HG03354 (cell line): ENCODE data around the gene EXD2.
A peak's percentile ranks its signal among the peaks of the same experiment; 100 is the strongest.
"Not testable (repeated sequence)": the region's sequence is repeated elsewhere in the genome, so short reads cannot be mapped to it uniquely, and the experiment has no call there.

Source experiments
- ATAC-seq: cut with Tn5 transposase; IDR thresholded peaks from one replicate; pipeline ENCODE4 v1.9.1; 2021; ENCODE audit warnings: mild to moderate bottlenecking; ENCODE audit not compliant: unreplicated experiment, poor library complexity, severe bottlenecking

The EXD2 gene, protein sequence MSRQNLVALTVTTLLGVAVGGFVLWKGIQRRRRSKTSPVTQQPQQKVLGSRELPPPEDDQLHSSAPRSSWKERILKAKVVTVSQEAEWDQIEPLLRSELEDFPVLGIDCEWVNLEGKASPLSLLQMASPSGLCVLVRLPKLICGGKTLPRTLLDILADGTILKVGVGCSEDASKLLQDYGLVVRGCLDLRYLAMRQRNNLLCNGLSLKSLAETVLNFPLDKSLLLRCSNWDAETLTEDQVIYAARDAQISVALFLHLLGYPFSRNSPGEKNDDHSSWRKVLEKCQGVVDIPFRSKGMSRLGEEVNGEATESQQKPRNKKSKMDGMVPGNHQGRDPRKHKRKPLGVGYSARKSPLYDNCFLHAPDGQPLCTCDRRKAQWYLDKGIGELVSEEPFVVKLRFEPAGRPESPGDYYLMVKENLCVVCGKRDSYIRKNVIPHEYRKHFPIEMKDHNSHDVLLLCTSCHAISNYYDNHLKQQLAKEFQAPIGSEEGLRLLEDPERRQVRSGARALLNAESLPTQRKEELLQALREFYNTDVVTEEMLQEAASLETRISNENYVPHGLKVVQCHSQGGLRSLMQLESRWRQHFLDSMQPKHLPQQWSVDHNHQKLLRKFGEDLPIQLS

DNA sequence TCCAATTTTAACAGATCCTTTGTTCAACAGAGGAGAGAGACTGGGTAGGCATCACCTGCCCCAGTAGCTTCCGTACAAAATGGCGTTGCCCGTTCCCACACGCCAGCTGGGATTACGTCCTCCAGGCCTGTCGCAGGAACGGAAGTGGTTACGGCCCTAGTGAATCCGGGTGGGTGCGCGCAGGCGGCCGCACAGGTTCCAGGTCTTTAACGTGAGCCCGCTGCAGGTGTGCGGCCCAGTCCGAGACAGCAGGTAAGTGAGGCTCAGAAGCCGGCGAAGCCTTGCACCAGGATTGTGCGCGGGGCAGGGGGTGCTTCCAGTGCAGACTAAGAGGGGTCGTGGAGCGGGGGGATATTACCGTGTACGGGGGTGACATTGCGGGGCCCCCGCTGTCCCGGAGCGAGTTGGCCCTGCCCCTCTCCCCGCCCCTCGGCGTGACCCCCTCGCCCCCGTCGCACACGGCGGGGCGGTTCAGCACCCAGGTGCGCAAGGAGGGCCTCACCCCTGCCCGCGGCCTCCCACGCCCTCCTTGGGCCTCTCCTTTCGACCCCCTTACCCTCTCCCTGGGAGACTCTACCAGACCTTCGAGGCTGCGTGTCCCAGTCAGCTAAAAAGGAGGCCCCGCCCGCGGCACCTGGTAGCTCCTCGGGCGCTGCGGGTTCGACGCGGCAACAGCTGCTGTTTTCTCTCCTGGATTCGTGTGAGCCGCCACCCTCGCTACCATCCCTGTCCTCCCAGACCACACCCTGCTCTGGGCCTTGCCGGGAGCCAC lies at the start of gene EXD2:
Gene EXD2, plus strand, starts transcription at position 159 of the 772 bp plus-strand sequence. CDS start 17,973 bp downstream, outside the sequence.
- ATAC-seq, result peak; percentile 82

DNA sequence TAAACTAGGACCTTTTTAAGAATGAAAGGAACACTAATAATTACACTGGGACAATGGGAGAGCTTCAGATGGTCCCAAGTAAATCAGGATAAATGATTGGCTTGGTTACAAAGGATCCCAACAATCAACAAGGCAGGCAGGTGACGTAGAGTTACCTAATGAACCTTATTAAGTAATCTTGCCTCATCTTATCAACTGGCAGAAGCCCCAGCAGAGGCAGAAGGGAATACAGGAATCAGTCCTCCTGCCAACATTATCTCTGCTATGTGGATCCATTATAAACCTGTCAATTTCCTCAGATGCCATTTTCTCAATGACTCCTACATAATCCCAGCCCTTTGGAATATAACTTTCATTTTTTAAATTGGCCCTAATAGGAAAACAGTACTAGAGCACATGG lies 49.7 kb upstream of the EXD2 start:
- no peak for ATAC-seq

DNA sequence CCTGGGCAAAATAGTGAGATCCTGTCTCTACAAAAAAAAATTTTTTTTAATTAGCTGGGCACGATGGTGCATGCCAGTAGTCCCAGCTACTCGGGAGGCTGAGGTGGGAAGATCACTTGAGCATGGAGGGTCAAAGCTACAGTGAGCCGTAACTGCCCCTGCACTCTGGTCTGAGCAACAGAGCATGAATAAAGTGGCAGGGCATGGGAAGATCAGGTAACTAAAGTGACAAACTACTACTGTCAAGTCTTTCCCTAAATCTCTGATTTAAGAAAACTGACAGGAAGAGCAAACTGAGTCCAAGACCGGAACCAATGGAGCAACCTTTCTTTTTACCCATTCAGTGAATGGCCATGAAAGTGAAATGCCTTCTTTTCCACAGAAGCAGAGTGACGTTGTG lies 49.2 kb upstream of the EXD2 start:
- no peak for ATAC-seq

DNA sequence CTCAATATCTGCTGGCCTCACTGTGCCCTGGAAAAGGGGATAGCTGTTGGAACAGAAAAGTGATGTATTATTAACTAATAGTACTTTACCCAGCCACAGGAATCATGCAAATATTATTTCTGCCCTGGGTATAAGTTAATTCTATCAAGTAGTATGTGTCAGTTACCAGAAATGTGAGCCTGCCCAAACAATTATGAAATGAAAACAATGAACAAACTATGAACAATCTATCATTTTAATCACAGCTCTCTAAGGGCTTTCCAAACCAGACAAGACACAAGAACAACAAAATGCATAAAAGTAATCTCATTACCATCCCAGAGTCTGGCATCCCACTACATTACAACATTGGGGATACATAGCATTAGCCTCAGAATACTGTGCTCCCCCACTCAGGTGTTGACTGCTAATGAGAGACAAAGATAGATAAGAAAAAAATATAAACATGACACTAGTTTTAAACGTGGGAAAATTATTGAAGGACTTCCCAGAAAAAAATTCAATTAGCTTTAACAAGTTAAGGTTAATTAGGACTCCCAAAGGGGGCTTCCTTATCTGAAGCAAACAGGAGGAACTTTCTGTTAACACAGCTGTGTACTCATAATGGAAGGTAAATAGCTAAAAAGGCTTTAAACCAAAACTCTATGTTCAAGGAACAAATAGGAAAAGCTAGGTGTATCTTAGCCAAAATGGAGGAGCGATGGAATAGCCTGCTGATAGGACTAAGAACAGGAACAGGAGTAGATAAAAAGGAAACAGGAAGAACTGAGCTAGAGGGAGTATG lies 41.6 kb upstream of the EXD2 start:
- no peak for ATAC-seq

DNA sequence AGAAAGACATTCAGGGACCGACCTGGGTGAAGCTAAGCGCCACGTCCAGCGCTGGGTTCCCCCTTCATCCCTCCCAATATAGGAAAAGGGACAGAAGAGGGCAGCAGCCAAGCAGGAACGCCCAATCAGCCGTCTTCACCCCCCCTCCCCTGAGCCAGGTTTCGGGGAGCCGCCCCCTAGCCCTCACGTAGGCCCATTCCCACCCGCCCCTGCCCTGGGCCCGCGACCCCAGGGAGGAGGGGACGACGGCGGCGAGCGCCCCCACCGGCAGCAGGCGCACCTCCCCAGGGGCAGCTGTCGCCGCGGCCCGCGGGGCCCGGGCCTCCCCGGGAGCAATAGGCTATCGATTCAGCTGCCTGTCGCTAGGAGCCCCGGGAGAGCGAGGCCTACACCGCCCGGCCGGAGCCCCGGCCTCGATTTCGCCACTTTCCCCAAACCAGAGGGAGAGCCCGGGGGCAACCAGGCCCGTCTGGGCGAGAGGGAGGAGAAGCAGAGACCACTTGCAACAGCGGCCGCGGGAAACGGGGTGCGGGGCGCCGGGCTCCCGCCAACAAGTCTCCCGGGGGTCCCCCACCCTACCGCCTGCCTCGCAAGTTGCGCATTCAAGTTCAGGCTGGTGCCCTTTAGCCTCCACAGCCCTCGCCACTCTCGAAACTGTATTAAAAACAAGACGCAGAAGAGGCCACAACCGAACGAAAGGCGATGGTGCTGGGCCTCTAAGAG lies 39.7 kb upstream of the EXD2 start:
- ATAC-seq, result peak; percentile 45

DNA sequence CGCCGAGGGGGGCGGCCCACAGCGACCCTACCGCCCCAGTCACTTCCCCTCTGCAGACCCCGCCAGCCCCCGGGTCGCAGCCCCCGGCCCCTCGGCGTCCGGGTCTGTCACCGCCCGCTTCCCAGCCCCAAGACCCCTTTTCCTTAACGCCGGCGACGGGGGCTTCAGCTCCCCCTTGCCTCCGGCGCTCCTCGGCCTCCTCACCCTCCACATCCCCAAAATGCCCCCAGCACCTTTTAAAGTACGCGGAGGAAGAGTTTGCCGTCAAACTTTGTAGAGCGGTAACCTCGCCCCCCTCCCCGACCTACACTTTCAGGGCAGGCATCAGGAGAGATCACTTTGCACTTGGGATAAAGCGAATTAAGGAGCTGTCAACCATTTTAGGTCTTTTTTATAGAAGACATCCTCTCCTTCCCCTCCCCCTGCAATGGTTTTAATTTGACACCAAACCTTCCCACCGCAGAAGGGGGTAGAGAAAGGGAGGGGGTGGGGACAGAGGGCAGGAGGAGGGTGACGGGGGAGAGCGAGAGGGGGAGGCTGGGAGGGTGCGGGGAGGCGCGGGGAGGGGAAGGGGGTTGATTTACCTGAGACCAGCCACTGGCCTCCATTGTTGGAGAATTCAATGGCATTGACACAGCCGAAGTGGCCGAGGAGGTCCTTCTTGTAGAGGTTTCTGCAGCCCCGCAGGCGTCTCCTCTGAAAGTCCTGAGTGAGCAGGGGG lies 39.0 kb upstream of the EXD2 start:
- ATAC-seq, result peak; percentile 15

DNA sequence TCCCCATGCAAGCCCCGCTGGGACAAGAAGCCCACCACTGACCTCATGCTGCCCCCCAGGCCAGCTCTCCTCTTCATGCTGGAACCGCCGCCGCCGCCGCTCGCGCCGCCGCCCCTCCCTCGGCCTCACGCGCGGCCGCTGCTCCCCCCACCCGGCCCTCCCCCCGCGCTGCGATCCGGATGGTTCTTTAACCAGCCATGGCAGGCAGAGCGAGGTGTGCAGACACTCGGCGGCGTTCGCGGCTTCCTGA lies 38.5 kb upstream of the EXD2 start, which contains the start of gene DCAF5:
Gene DCAF5, minus strand, starts transcription at position 218 of the 250 bp plus-strand sequence. Its CDS starts 141 bp downstream, at position 77.
- no peak for ATAC-seq

DNA sequence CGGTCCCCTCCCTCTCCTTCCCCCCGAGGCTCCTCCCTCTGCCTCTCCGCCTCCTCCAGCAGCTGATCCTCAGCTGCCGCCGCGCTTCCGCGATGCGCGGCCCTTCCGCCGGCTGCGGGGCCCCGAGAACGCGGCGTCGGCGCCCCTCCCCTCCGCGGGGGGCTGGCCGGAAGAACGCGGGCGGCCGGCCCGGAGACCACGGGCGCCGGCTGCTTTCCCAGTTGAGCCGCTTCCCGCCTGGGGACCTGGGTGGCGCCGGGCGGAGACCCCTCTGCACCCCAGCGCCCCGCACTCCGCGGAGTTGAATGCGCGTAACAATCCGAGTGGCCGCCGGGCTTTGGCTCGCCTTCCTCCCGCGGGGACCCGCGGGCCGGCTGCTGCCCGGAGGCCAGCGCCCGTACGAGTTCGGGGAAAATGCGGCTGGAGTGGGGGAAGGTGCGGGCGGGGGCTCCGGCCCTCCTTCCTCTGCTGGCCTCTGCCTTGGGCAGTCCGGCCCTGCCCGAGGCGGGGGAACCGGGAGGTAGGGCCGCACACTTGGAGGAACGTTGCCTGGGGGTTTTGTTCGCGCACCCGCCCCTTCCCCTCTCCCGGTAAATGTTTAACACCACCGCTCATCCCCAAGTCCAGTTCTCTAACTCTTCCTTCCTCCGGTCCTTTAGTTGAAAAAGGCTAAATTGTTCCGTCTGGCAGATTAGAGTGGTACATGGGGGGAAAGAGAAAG lies 38.0 kb upstream of the EXD2 start:
- ATAC-seq, result peak; percentile 91

DNA sequence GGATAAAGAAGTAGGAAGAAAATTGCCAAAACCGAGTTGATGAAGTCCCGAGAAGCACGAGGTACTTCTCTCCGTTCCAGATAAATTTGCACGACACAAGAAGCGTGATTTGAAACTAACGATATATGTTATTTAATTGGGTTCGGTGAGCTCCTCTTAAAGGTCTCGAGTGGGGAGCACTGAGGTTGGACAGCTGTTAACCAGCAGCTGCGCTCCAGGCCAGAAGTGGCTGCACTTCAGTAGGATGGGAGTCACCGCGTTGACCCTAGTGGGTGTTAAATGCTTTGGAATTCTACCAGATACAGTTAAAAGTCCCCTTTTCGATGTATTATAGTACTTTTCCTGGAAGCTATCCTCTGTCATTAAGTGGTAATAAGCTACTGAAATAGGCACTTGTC lies 37.4 kb upstream of the EXD2 start:
- no peak for ATAC-seq

DNA sequence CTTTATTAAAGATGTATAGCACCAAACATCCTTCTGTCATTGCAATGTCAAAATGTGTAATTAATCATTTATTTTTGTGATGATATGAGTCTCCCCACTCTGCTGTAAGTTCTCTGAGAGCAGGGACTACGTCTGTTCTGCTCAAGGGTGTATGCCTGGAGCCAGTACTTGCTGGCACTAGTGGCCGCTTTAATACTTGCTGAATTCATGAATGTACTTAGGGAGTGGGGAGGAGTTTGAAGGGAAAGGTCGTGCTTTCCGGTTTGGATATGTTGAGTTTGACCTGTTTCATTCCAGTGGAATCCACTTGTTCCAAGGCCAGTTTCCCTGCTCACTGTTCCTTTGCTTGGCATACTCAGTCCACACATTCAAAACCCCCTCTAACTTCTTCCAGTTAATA lies 36.5 kb upstream of the EXD2 start:
- ATAC-seq, result no peak

DNA sequence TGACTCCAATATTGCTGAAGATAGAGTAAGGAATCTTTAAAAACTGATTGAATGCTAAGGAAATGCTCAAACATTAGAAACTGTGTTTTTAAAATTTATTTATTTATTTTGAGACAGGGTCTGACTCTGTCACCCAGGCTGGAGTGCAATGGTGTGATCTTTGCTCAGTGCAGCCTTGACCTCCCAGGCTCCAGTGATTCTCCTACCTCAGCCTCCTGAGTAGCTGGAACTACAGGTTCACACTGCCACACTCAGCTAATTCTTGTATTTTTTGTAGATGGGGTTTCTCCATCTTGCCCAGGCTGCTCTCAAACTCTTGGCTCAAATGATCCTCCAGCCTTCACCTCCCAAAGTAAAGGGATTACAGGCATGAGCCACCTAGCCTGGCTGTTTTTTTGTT lies 35.1 kb upstream of the EXD2 start:
- no peak for ATAC-seq

DNA sequence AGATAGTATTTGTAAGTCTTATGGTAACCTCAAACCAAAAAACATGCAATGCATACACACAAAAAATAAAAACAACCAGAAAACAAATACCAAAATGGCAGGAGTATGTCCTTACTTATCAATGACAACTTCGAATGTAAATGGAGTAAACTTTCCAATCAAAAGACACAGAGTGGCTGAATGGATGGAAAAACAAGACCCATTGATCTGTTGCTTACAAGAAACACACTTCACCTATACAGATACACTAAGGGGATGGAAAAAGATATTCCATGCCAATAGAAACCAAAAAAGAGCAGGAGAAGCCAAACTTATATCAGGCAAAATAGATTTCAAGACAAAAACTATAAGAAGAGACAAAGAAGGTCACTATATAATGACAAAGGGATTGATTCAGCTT lies 29.7 kb upstream of the EXD2 start:
- no peak for ATAC-seq

DNA sequence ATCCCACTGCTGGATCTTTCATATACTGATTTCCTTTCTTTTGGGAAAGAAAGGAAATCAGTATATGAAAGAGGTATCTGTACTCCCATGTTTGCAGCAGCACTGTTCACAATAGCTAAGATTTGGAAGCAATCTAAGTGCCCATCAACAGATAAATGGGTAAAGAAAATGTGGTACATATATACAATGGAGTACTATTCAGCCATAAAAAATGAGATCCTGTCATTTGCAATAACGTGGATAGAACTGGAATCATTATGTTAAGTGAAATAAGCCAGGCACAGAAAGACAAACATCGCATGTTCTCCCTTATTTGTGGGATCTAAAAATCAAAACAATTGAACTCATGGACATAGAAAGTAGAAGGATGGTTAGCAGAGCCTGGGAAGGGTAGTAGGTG lies 25.5 kb upstream of the EXD2 start:
- ATAC-seq, result not testable (repeated sequence)

DNA sequence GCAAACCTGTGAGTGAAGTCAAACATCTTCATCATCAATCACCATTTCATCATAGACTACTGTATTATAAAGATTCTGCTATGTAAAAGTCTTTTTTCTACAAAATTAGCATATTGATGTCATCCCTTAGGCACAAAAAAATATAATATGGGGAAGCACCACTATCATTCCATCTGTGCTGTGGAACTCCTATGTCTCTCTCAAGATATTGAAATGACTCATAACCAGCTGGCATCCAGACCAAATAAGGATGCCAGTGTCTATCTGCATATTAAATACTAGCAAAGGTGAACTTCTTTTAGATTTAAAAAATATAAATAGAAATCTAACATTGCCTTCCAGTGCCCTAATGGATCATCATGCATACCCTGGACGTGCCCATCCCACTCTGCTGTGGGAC lies 20.5 kb upstream of the EXD2 start:
- no peak for ATAC-seq

DNA sequence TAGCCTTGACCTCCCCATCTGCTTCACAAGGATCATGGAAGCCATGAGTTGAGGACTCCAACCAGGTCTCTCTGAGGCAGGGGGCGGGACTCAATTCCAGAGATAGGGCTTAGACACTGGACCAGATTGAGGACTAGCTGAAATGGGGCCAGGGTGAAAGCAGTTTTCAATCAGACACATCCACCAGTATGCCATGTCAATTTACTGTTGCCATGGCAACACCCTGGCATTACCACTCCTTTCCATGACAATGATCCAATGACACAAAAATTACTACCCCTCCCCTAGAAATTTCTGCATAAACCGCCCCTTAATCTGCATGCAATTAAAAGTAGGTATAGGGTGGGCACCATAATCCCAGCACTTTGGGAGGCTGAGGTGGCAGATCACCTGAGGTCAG lies 19.7 kb upstream of the EXD2 start:
- ATAC-seq, result no peak

DNA sequence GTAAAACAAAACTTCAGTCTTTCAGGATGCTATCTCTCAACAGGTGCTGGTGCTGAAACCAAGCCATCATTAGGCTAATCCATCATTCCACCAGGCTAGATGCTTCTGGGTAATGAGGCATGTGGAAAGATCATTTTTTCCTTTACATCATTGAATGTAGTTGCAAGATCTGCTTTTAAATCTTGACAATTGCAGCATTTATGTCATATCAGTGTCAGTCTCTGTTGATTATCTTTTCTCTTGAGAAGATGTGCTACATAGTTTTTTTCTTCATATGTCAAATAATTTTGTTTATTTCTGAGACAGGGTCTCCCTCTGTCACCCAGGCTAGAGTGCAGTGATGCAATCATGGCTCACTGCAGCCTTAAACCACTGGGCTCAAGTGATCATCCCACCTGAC lies 16.2 kb upstream of the EXD2 start:
- no peak for ATAC-seq

DNA sequence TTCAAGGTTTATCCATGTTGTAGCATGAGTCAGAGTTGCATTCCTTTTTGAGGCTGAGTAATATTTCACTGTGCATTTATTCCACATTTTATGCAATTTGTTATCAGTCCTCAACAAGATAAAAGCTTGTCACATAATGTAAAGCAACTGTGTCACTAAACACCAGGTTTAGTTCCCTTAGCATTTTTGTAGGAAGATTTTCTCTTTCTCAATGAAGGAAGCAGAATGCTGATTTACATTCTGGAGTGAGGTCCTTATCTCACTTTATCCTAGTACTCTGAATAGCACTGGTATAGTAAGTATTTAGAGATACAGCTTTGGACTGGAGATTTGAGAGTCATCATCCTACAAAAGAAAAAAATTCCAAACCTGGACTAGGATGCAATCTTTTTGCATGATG lies 9.8 kb upstream of the EXD2 start:
- no peak for ATAC-seq

DNA sequence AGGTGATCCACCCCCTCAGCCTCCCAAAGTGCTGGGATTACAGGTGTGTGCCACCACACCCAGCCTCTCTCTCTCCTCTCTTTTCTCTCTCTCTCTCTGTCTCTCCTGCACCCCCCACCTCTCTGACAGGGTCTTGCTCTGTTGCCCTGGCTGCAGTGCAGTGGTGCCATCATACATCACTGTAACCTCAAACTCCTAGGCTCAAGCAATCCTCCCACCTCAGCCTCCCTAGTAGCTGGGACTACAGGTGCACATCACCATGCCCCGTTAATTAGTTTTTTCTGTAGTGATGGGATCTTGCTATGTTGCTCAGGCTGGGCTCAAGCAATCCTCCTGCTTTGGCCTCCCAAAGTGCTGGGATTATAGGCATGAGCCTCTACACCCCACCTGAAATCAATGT lies 8.7 kb upstream of the EXD2 start:
- not testable (repeated sequence) for ATAC-seq
